WTC11 (cell line): ENCODE measurements around the gene SCUBE1. TPM values are rescaled to one million over a fixed set of nuclear protein-coding genes. Genes with fewer than 3 reads are reported as not detected.
A peak's percentile ranks its signal among the peaks of the same experiment; 100 is the strongest.

ENCODE experiments used
- ATAC-seq: fragments of 200-7000 bp; cut with Tn5 transposase; 2 replicates; pipeline ENCODE4 v1.10.0; 2021; ENCODE audit warnings: mild to moderate bottlenecking, moderate library complexity
- CTCF ChIA-PET: fragments of 300-600 bp; sonication (Branson Sonifier 250); formaldehyde crosslinking; loops from one replicate; lab custom pipeline; 2021; ENCODE audit warnings: antibody characterized with exemption; lab: Charles Lee
- POLR2A ChIA-PET: fragments of 350-600 bp; sonication (Branson Sonifier 250); formaldehyde crosslinking; loops from one replicate; lab custom pipeline; 2021; ENCODE audit warnings: antibody characterized with exemption; lab: Charles Lee
- DNase-seq: peaks from one replicate; pipeline ENCODE4 v3.0.0; 2021; ENCODE audit warnings: low spot score
- H3K27ac Mint-ChIP-seq: 2 replicates; pipeline ENCODE4 v1.8.0; 2021; ENCODE audit warnings: mixed read lengths
- H3K27me3 Mint-ChIP-seq: 2 replicates; pipeline ENCODE4 v1.8.0; 2021; ENCODE audit warnings: low read depth, mild to moderate bottlenecking, moderate library complexity, mixed read lengths
- H3K36me3 Mint-ChIP-seq: 2 replicates; pipeline ENCODE4 v1.8.0; 2021; ENCODE audit warnings: mixed read lengths
- H3K4me1 Mint-ChIP-seq: 2 replicates; pipeline ENCODE4 v1.8.0; 2022; ENCODE audit warnings: mixed read lengths
- H3K4me3 Mint-ChIP-seq: 2 replicates; pipeline ENCODE4 v1.8.0; 2021; ENCODE audit warnings: mild to moderate bottlenecking, moderate library complexity, mixed read lengths
- H3K9me3 Mint-ChIP-seq: 2 replicates; pipeline ENCODE4 v1.8.0; 2021; ENCODE audit warnings: mixed read lengths
- CDX4 ChIP-seq: fragments of 250-450 bp; sonication (Bioruptor Pico); IDR thresholded peaks from 2 replicates; pipeline ENCODE4 v1.9.0; 2021; ENCODE audit warnings: moderate library complexity, mild to moderate bottlenecking, inconsistent platforms, borderline replicate concordance
- ELF4 ChIP-seq: sonication (generic); formaldehyde crosslinking; IDR thresholded peaks from 2 replicates; pipeline ENCODE4 v1.8.1; 2022; ENCODE audit warnings: low read depth, mild to moderate bottlenecking, moderate library complexity, missing genetic modification reagents
- ETV6 ChIP-seq: sonication (generic); formaldehyde crosslinking; IDR thresholded peaks from 2 replicates; pipeline ENCODE4 v1.8.1; 2022; ENCODE audit warnings: mild to moderate bottlenecking, missing genetic modification reagents
- FOXJ3 ChIP-seq: sonication (generic); formaldehyde crosslinking; IDR thresholded peaks from 2 replicates; pipeline ENCODE4 v1.9.0; 2021; ENCODE audit warnings: missing genetic modification reagents, mild to moderate bottlenecking, borderline replicate concordance
- GABPB1 ChIP-seq: sonication (generic); formaldehyde crosslinking; IDR thresholded peaks from 2 replicates; pipeline ENCODE4 v1.8.1; 2023; ENCODE audit warnings: mild to moderate bottlenecking, missing genetic modification reagents
- HMGA2 ChIP-seq: fragments of 250-450 bp; sonication (Bioruptor Pico); IDR thresholded peaks from 2 replicates; pipeline ENCODE4 v1.4.0; 2021; ENCODE audit warnings: mild to moderate bottlenecking, moderate library complexity
- IRF1 ChIP-seq: sonication (generic); formaldehyde crosslinking; IDR thresholded peaks from 2 replicates; pipeline ENCODE4 v1.8.0; 2023; ENCODE audit warnings: missing genetic modification reagents
- JUN ChIP-seq: sonication (generic); formaldehyde crosslinking; IDR thresholded peaks from 2 replicates; pipeline ENCODE4 v1.8.0; 2023; ENCODE audit warnings: mild to moderate bottlenecking, missing genetic modification reagents
- MAX ChIP-seq: sonication (generic); formaldehyde crosslinking; IDR thresholded peaks from 2 replicates; pipeline ENCODE4 v1.8.0; 2022; ENCODE audit warnings: mild to moderate bottlenecking, missing genetic modification reagents
- NR3C1 ChIP-seq: sonication (generic); formaldehyde crosslinking; conservative IDR thresholded peaks from 2 replicates; pipeline ENCODE4 v1.8.1; 2023; ENCODE audit warnings: low read depth, mild to moderate bottlenecking, missing genetic modification reagents
- PRRX2 ChIP-seq: fragments of 250-450 bp; sonication (Bioruptor Pico); IDR thresholded peaks from 2 replicates; pipeline ENCODE4 v1.8.0; 2021; ENCODE audit warnings: mild to moderate bottlenecking
- SMAD4 ChIP-seq: sonication (generic); formaldehyde crosslinking; IDR thresholded peaks from 2 replicates; pipeline ENCODE4 v1.8.0; 2022; ENCODE audit warnings: mild to moderate bottlenecking, missing genetic modification reagents
- TP53 ChIP-seq: sonication (generic); formaldehyde crosslinking; IDR thresholded peaks from 2 replicates; pipeline ENCODE4 v1.8.1; 2023; ENCODE audit warnings: mild to moderate bottlenecking, missing genetic modification reagents
- USF1 ChIP-seq: sonication (generic); formaldehyde crosslinking; IDR thresholded peaks from 2 replicates; pipeline ENCODE4 v1.8.0; 2022; ENCODE audit warnings: mild to moderate bottlenecking, missing genetic modification reagents
- ZBTB21 ChIP-seq: sonication (generic); formaldehyde crosslinking; IDR thresholded peaks from 2 replicates; pipeline ENCODE4 v1.8.1; 2023; ENCODE audit warnings: mild to moderate bottlenecking, missing genetic modification reagents, borderline replicate concordance
- ZMAT4 ChIP-seq: fragments of 250-450 bp; sonication (Bioruptor Pico); IDR thresholded peaks from 2 replicates; pipeline ENCODE4 v1.9.0; 2021; ENCODE audit warnings: mild to moderate bottlenecking
- ZNF121 ChIP-seq: sonication (generic); formaldehyde crosslinking; IDR thresholded peaks from 2 replicates; pipeline ENCODE4 v1.8.0; 2023; ENCODE audit warnings: missing genetic modification reagents
- ZNF138 ChIP-seq: sonication (generic); formaldehyde crosslinking; conservative IDR thresholded peaks from 2 replicates; pipeline ENCODE4 v1.8.1; 2022; ENCODE audit warnings: mild to moderate bottlenecking, moderate library complexity, missing genetic modification reagents
- ZNF219 ChIP-seq: sonication (generic); formaldehyde crosslinking; IDR thresholded peaks from 2 replicates; pipeline ENCODE4 v1.8.0; 2023; ENCODE audit warnings: missing genetic modification reagents, mild to moderate bottlenecking, borderline replicate concordance
- ZNF512 ChIP-seq: sonication (generic); formaldehyde crosslinking; IDR thresholded peaks from 2 replicates; pipeline ENCODE4 v1.8.1; 2022; ENCODE audit warnings: missing genetic modification reagents, borderline replicate concordance
- total RNA-seq: library from RNA; stranded (reverse); gene quantifications from 3 replicates; pipeline ENCODE4 v1.2.3, GENCODE V29; 2021
- TF ChIP-seq, protein P1 (sequence below): fragments of 250-450 bp; sonication (Bioruptor Pico); conservative IDR thresholded peaks from 2 replicates; pipeline ENCODE4 v1.9.0; 2021; ENCODE audit warnings: mild to moderate bottlenecking
- TF ChIP-seq, protein P2 (sequence below): sonication (generic); formaldehyde crosslinking; IDR thresholded peaks from 2 replicates; pipeline ENCODE4 v1.8.1; 2023; ENCODE audit warnings: mild to moderate bottlenecking, missing genetic modification reagents, moderate library complexity
- TF ChIP-seq, protein P3 (sequence below): sonication (generic); formaldehyde crosslinking; IDR thresholded peaks from 2 replicates; pipeline ENCODE4 v1.8.1; 2023; ENCODE audit warnings: mild to moderate bottlenecking, missing genetic modification reagents
- TF ChIP-seq, protein P4 (sequence below): sonication (generic); formaldehyde crosslinking; IDR thresholded peaks from 2 replicates; pipeline ENCODE4 v1.8.1; 2023; ENCODE audit warnings: mild to moderate bottlenecking, missing genetic modification reagents, moderate library complexity
- TF ChIP-seq, protein P5 (sequence below): sonication (generic); formaldehyde crosslinking; IDR thresholded peaks from 2 replicates; pipeline ENCODE4 v1.8.1; 2023; ENCODE audit warnings: mild to moderate bottlenecking, moderate library complexity, missing genetic modification reagents

Gene SCUBE1
- total RNA-seq, 1 experiment from 2014 or later, result 6.9 TPM

DNA sequence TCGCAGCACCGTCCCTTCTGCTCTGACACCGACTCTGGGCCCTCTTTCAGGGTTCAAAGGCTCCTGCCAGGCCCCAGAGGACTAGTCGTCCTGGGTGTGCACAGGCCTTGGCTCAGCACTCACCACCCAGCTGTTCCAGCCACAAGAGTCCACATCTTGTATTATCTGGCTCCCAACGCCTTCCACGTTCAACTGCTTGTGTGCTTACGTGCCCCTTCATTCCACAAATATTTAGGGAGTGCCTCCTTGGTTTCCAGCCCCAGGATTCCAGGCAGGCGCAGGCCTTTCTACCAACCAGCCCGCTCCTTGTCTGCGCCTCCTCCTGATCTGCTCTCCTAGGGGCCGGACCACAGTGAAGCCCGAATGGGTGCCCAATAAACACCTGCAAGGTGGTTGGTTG is 70.9 kb downstream of the SCUBE1 start:
- H3K27ac Mint-ChIP-seq, result peak overlapping the region; percentile 82
- DNase-seq (no peak), ATAC-seq (no peak)
- TF ChIP-seq, protein P1, sequence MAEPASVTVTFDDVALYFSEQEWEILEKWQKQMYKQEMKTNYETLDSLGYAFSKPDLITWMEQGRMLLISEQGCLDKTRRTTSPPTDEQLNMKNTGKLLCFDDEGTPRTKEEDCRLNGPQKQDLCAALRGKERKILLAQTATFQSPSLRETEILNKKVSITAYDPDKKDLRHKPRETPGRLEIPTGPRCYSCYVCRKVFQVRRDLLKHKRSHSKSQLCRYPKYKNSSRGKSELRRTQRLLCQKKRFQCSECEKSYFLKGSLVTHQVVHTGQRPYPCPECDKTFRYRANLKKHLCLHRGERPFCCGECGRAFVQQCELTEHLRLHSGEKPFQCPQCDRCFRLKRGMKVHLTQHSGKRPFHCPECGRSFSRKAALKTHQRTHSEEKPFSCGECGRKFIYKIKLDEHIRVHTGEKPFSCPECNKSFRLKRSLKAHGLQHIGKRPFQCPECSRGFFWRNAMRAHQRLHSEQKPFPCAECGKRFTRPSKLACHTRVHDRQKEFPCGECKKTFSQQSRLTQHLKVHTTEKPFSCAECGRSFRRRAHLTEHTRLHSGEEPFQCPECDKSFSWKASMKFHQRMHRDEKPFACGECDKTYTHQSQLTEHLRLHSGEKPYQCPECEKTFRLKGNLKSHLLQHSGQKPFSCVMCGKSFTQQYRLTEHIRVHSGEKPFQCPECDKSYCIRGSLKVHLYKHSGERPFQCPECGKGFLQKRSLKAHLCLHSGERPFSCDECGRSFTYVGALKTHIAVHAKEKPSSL, result no peak
- TF ChIP-seq ZNF512 (CRISPR knock-in tag), result no peak
- TF ChIP-seq, protein P2, sequence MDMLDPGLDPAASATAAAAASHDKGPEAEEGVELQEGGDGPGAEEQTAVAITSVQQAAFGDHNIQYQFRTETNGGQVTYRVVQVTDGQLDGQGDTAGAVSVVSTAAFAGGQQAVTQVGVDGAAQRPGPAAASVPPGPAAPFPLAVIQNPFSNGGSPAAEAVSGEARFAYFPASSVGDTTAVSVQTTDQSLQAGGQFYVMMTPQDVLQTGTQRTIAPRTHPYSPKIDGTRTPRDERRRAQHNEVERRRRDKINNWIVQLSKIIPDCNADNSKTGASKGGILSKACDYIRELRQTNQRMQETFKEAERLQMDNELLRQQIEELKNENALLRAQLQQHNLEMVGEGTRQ (CRISPR knock-in tag), result no peak
- TF ChIP-seq MAX (CRISPR knock-in tag), result no peak
- TF ChIP-seq ZNF121 (CRISPR knock-in tag), result no peak
- no peak for TF ChIP-seq FOXJ3
- TF ChIP-seq CDX4, result no peak
- TF ChIP-seq, protein P3, sequence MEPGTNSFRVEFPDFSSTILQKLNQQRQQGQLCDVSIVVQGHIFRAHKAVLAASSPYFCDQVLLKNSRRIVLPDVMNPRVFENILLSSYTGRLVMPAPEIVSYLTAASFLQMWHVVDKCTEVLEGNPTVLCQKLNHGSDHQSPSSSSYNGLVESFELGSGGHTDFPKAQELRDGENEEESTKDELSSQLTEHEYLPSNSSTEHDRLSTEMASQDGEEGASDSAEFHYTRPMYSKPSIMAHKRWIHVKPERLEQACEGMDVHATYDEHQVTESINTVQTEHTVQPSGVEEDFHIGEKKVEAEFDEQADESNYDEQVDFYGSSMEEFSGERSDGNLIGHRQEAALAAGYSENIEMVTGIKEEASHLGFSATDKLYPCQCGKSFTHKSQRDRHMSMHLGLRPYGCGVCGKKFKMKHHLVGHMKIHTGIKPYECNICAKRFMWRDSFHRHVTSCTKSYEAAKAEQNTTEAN (CRISPR knock-in tag), result no peak
- TF ChIP-seq TP53 (CRISPR knock-in tag), result no peak
- TF ChIP-seq ZNF219 (CRISPR knock-in tag), result no peak
- TF ChIP-seq HMGA2 (CRISPR knock-in tag), result no peak
- TF ChIP-seq NR3C1 (CRISPR knock-in tag), result no peak
- TF ChIP-seq, protein P4, sequence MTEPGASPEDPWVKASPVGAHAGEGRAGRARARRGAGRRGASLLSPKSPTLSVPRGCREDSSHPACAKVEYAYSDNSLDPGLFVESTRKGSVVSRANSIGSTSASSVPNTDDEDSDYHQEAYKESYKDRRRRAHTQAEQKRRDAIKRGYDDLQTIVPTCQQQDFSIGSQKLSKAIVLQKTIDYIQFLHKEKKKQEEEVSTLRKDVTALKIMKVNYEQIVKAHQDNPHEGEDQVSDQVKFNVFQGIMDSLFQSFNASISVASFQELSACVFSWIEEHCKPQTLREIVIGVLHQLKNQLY (CRISPR knock-in tag), result no peak
- no peak for TF ChIP-seq GABPB1 (CRISPR knock-in tag)
- TF ChIP-seq ZBTB21 (CRISPR knock-in tag), result no peak
- no peak for TF ChIP-seq ZMAT4 (CRISPR knock-in tag)
- H3K36me3 Mint-ChIP-seq, result no peaks in the 10 kb centered on the region
- H3K4me3 Mint-ChIP-seq, result no peak overlapping the region
- ChIA-PET POLR2A (interaction anchor here (0.5 to 1.4 kb wide), 2 partner anchors 74 to 91 kb away, joined by 3 read pairs; no protein-coding TSS in a partner anchor), CTCF (interaction anchor here (0.7 to 15.6 kb wide), 23 partner anchors 8 to 611 kb away, joined by 3 to 486 read pairs (median 12); partner anchors contain the start of gene SCUBE1)
- H3K27me3 Mint-ChIP-seq, result no peaks in the 10 kb centered on the region
- H3K9me3 Mint-ChIP-seq, result no peaks in the 10 kb centered on the region
- H3K4me1 Mint-ChIP-seq, result peaks cover 38% of the 10 kb centered on the region

GRCh38 chr22:43270949-43271348 is 72.2 kb downstream of the SCUBE1 start:
- no peak for ATAC-seq
- peaks cover 29% of the 10 kb centered on the region for H3K4me1 Mint-ChIP-seq
- CTCF ChIA-PET, result interaction anchor here (0.6 to 15.6 kb wide), 37 partner anchors 8 to 554 kb away, joined by 3 to 486 read pairs (median 6); partner anchors contain the start of genes SCUBE1 and TTLL12
- no peaks in the 10 kb centered on the region for H3K36me3 Mint-ChIP-seq
- POLR2A ChIA-PET, result interaction anchor here (1.0 kb wide), 1 partner anchor 15 kb away, joined by 3 read pairs; no protein-coding TSS in a partner anchor
- no peaks in the 10 kb centered on the region for H3K9me3 Mint-ChIP-seq
- no peak for DNase-seq
- peak overlapping the region; percentile 82; the same call in 1 of the 2 replicates for H3K27ac Mint-ChIP-seq
- no peaks in the 10 kb centered on the region for H3K27me3 Mint-ChIP-seq
- H3K4me3 Mint-ChIP-seq, result no peak overlapping the region
- TF ChIP-seq IRF1 (no peak), USF1 (CRISPR knock-in tag) (no peak), ZNF138 (CRISPR knock-in tag) (no peak), PRRX2 (CRISPR knock-in tag) (no peak), ELF4 (CRISPR knock-in tag) (no peak), JUN (CRISPR knock-in tag) (no peak), SMAD4 (CRISPR knock-in tag) (no peak), ETV6 (CRISPR knock-in tag) (no peak)
- TF ChIP-seq, protein P5, sequence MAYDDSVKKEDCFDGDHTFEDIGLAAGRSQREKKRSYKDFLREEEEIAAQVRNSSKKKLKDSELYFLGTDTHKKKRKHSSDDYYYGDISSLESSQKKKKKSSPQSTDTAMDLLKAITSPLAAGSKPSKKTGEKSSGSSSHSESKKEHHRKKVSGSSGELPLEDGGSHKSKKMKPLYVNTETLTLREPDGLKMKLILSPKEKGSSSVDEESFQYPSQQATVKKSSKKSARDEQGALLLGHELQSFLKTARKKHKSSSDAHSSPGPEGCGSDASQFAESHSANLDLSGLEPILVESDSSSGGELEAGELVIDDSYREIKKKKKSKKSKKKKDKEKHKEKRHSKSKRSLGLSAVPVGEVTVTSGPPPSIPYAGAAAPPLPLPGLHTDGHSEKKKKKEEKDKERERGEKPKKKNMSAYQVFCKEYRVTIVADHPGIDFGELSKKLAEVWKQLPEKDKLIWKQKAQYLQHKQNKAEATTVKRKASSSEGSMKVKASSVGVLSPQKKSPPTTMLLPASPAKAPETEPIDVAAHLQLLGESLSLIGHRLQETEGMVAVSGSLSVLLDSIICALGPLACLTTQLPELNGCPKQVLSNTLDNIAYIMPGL, result no peak
